NOMO-1 treated with dmso at 0.1 percent for 144 hours (cell line): Measurements from ENCODE around the gene ARFRP1.
"Not testable (repeated sequence)": the region's sequence is repeated elsewhere in the genome, so short reads cannot be mapped to it uniquely, and the experiment has no call there.

Experiments
- DNase-seq: peaks from one replicate; lab custom pipeline; 2025; ENCODE audit not compliant: unreplicated experiment; lab: John Stamatoyannopoulos, UW

The ARFRP1 gene

DNA sequence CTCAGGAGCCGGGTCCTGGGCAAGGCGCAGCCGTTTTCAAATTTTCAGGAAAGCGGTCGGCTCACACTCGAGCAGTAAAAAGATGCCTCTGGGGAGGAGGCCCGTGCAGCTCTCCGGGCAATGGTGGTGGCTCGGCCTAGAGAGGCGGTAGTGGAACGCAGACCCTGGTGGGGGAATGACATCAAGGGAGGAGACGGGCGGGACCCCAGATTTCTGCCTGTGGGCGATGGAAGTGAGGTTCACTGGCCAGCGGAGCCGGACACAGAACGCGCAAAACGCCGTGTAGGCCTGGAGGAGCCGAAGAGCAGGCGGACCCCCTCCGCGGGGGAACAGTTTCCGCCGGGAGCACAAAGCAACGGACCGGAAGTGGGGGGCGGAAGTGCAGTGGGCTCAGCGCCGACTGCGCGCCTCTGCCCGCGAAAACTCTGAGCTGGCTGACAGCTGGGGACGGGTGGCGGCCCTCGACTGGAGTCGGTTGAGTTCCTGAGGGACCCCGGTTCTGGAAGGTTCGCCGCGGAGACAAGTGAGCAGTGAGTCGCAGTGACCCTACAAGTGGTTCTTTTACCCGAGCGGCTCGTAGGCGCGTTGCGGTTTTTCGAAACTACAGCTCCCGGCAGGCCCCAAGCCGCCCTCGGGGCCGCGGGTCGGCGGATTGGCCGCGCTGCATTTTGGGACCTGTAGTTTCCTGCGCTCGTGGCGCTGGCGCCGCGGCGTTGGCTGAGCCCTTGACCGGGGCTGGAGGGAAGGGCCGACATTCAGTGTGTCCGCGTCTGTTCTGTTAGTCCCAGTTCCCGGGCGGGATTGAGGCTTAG, 49.6 kb downstream of the ARFRP1 start, which contains the start of gene RTEL1:
RTEL1 (plus strand) TSS at position 376 of the 812 bp plus-strand sequence. CDS start 1,091 bp downstream, outside the sequence.
- DNase-seq = peak; percentile 84

DNA sequence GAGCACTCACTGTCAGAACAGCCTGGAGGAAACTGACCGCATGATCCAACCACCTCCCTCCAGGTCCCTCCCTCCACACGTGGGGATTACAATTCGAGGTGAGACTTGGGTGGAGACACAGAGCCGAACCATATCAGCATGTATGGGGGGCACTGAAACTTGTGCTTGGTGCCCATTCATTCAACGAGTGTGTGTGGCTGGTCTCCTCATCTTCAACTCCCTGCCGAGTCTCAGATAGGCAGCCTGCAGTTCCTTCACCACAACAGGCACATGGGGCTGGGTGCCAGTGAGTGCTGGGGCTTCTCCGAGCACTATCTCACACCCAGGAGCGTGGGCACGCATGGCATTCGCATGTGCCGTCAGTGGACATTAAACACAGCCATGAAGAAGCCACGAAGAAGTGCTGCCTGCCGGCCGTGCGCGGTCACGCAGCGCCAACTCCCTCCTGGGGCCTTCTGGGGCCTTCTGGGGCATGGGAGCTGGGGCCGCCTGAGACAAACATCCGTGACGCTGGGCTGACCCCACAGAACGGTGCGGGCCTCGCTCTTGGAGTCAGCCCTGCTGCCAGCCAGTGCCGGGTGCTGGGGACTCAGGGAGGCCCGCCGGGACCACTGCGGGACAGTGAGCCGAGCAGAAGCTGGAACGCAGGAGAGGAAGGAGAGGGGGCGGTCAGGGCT, 50.4 kb downstream of the ARFRP1 start:
- no peak for DNase-seq

DNA sequence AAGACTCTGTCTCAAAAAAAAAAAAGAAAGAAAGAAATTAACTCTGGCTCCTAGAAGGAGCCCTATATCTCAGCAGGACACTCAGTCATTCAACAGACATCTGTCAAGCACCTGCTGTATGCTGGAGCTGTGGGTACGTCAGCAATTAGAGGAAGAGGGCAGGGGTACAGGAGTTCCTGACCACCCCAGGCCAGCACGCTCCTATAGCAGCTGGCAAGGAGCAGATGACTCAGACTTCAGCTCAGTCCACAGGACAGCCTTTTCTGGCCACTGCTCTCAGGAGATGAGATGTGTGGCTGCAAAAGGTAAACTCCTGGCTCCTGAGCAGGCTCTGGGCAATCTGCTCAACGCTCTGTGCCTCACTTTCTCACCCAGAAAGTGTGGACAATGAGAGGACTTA, 51.3 kb downstream of the ARFRP1 start:
- no peak for DNase-seq

DNA sequence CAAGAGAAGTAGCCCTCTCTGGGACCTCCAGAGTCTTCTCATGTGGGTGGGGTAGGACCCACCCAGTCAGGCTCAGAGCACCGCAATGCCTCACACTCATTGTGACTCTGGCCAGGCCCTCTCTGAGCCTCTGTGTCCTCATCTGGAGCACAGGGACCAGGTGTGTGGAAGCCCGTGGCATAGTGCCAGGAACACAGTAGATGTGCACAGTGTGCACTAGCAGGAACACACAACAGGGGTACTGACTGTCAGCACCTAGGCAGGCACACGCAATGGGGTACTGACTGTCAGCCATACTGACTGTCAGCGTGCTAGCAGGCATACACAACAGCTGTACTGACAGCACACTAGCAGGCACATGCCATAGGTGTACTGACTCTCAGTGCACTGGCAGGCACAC, 52.5 kb downstream of the ARFRP1 start:
- no peak for DNase-seq

DNA sequence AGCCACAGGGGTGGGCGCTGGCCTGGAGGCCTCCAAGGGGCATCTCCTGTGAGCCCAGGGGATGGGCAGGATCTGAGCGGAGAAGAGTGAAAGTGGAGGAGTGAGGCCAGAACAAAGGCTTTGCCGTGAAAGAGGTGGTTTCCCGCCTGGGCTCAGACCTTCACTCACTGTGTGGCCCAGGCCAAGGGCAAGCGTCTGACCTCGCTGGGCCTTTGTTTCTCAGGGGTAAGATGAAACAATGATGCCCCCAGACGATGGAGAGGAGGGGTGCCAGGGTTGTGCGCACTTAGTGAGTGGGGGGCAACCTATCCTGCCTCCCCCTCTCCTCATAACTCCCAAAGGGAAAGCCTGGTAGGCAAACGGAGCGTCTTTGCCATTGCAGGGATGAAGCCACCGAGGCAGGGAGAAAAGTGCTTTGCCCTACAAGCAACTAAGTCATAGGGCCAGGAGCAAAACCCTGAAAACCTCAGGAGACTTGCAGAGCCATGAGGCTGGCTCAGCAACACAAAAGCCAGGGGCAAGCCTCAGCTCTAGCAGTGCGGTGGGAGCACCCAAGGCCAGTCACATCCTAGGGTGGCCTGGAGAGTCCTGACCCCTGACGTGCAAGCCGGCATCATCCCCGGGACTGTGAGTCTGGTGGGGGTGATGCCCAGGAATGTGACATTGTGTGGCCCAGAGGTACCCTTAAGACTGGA, 53.7 kb downstream of the ARFRP1 start:
- no peak for DNase-seq

DNA sequence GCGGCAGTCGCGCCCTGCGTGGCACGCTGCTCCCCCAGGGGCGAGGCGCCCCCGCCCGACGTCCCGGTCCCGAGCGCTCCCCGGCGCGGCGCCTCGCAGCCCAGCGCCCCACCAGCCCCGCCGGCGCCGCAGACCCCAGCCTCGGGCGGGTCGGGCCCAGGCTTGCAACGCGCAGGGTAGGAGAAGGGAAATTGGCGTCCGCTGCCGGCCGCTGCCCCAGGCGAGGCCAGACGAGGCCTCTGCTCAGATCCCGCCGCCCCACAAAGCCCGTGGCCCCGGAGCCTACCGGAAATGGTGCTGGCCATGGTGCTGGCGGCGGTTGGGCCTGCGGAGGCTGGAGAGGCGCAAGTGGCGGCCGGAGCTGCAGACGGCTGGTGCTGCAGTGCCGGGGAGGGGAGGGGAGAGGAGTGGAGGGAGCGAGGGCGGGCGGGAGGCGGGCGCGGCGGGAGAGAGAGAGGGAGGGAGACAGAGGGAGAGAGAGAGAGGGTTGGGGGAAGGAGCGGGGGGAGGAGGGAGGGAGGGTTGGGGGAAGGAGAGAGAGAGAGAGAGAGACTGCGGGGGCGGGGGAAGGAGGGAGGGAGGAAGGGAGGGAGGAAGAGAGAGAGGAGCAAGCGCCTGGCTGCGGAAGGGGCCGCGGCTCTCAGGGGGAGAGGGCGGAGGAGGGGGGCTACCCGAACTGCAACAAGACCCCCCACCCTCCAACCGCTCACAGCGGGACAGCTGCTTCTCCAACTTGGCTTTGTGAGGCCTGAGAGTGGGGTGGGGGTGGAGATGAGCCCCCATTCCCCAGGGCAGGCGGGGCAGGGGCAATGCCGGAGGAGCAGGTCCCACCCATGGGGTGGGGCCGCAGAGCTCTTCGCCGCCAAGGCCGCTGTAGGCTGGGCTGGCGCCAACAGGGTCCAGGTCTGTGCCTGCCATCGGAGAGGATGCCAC, 54.5 kb downstream of the ARFRP1 start, which contains the start of gene STMN3:
STMN3 (minus strand) TSS at position 384 of the 933 bp plus-strand sequence; CDS start at position 305, 79 bp downstream.
- peak; percentile 94 for DNase-seq

DNA sequence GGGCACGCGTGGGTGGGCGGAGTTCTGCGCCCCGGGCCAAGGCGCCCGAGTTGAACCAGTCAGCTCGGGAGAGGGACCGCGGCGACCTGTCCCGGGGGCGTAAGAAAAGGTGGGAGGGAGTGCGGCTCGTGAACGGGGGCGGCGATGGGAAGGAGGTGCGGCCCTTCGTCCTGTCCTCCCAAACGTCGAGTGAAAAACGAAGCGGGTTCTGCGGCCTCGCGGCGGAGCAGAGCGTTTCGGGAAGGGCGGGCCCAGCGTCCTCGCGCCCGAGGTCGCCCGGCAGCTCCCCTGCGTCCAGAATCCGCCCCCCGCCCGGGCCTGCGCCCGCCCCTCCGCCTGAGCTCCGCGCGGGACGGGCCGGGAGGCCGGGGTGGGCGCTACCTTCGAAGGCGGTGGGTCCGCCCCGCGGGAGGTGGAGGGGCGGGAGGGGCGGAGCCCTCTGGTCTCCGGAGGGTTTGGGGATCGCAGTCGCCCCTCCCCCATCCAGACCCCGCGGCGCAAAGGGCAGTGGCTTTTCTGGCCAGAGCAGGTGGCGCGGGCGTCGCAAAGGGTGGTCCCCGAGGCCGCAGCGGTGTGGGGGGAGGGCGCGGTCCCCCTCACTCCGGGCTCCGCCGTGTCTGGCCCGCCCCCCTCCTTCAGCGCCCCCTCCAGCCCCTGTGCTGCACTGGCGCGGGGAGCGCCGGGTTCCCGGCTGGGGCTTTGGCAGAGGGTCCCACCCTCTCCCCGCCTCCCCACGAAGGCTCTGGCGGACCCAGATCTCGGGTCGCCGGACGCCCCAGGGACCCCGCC, 55.4 kb downstream of the ARFRP1 start:
- DNase-seq = no peak

DNA sequence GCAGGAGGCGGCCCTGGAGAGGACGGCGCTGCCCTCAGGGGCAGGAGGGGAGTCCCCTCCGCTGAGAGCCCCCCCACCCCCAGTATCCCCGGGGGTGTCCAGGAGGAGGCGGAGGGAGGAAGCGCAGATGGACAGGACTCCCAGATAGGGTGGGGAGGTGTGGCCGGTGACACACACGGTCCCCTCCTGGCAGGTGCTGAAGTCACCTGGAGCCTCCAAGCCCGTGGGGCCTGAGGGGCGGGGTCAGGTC, 55.9 kb downstream of the ARFRP1 start:
- DNase-seq = no peak

DNA sequence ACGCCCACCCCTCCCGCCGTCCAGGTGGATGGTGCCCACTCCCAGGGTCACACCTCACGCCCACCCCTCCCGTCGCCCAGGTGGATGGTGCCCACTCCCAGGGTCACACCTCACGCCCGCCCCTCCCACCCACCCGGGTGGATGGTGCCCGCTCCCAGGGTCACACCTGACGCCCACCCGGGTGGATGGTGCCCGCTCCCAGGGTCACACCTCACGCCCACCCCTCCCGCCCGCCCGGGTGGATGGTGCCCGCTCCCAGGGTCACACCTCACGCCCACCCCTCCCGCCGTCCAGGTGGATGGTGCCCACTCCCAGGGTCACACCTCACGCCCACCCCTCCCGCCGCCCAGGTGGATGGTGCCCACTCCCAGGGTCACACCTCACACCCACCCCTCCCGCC, 57.3 kb downstream of the ARFRP1 start:
- DNase-seq = not testable (repeated sequence)

DNA sequence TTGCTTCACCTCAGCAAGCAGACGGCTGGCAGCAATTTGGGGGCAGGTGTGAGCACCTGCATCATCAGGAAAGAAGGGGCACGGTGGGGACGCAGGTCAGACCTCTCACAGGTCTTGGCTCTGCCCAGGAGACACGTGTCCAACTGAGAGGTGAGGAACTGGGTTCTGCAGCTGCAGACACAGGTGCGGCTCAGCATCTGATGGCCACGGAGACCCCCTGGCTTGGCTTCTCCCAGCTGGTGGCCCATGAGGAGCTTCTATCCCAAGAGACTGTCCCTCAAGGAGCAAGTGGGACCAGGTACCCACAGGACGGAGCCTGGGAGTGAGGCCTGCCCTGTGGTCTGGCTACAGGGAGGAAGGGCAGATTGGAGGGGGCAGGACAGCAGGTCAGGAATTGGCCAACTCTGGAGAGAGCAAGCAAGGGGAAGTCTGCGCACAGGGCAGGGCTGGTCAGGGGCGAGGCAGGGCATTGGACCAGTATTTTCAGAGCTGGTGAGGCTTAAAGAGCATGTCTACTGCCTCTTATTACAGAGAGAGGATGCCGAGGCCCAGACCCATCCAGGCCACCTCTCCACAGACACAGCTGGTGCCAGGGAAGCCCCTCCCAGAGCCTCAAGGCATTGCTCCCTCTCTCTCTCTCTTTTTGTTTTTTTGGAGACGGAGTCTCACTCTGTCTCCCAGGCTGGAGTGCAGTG, 58.7 kb downstream of the ARFRP1 start:
- no peak for DNase-seq
